Suprapubic skin (tissue), 4 donors: Measurements from ENCODE around the gene PAK5. TPM values are rescaled to one million over a fixed set of nuclear protein-coding genes. Genes with fewer than 3 reads are reported as not detected.

Experiments used
- DNase-seq, 2 donors: peaks; one replicate each; pipeline ENCODE4 v3.0.0-alpha.2; 2019; ENCODE audit warnings: low spot score in 2 of 2
- H3K27ac ChIP-seq: fragments of 200-600 bp; sonication (generic); one replicate; pipeline ENCODE4 v1.5.1; 2019
- H3K27me3 ChIP-seq: fragments of 200-600 bp; sonication (generic); one replicate; pipeline ENCODE4 v1.5.1; 2019
- H3K36me3 ChIP-seq: fragments of 200-600 bp; sonication (generic); one replicate; pipeline ENCODE4 v1.5.1; 2019
- H3K4me1 ChIP-seq: fragments of 200-600 bp; sonication (generic); one replicate; pipeline ENCODE4 v1.5.1; 2019
- H3K4me3 ChIP-seq: fragments of 200-600 bp; sonication (generic); one replicate; pipeline ENCODE4 v1.5.1; 2019; ENCODE audit warnings: mild to moderate bottlenecking
- H3K9me3 ChIP-seq: fragments of 200-600 bp; sonication (generic); one replicate; pipeline ENCODE4 v1.5.1; 2019
- EP300 ChIP-seq: sonication (generic); formaldehyde crosslinking; IDR thresholded peaks from one replicate; pipeline ENCODE4 v1.6.1; 2017; ENCODE audit warnings: antibody characterized with exemption
- POLR2A ChIP-seq, 2 donors: fragments of 450-650 bp; IDR thresholded peaks; one replicate each; pipeline ENCODE4 v1.6.1; 2017; ENCODE audit warnings: antibody characterized with exemption in 2 of 2, mild to moderate bottlenecking in 2 of 2, moderate library complexity in 2 of 2
- POLR2AphosphoS5 ChIP-seq, 3 donors: sonication (generic); formaldehyde crosslinking; IDR thresholded peaks; one replicate each; pipeline ENCODE4 v1.6.1; 2017; ENCODE audit warnings: antibody characterized with exemption in 3 of 3
- WGBS: methylation state at CpG from one replicate; pipeline ENCODE4 v1.1.5; 2018; 5-methylcytosine and 5-hydroxymethylcytosine counted together
- total RNA-seq, 4 donors: library from RNA; depleted of rRNA; stranded (reverse); fragments of >200 nt; gene quantifications; one replicate each; pipeline ENCODE4 v1.1.0, GENCODE V29; 2016
- TF ChIP-seq, protein P1 (sequence below), 2 donors: fragments of 200-600 bp in 1 of 2; fragments of 450-650 bp in 1 of 2; sonication (generic) in 1 of 2; IDR thresholded peaks; one replicate each; pipeline ENCODE4 v1.5.1; 2016 to 2019; ENCODE audit warnings: antibody characterized with exemption in 2 of 2, mild to moderate bottlenecking in 1 of 2, moderate library complexity in 1 of 2

Gene PAK5
- total RNA-seq, 4 donors from 2014 or later, result 0.10 to 0.56 (median 0.21) TPM; not detected in 1

DNA sequence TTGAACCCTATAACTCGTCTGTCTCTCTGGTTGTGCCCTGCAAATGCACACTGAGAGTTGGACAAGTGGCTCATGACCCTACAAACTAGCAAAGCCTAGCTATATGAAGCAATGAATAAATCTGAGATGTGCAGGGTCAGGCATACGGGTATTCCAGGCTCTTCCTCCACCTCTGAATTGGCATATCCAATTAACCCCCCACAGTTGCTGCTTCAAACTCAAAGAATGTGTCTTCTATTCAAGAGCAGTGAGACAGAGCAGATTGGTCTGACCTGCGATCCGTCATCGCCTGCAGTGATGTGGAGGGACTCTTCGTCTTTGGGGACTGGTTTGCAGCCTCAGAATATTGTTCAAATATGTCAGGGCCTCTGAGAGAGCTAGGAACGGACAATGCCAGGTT, 264.7 kb downstream of the PAK5 start:
- no peaks in the 10 kb centered on the region for H3K4me1 ChIP-seq
- H3K27me3 ChIP-seq, result peaks cover 6% of the 10 kb centered on the region
- DNase-seq, result no peak
- H3K36me3 ChIP-seq, result no peaks in the 10 kb centered on the region
- no peaks in the 10 kb centered on the region for H3K9me3 ChIP-seq
- TF ChIP-seq, protein P1, sequence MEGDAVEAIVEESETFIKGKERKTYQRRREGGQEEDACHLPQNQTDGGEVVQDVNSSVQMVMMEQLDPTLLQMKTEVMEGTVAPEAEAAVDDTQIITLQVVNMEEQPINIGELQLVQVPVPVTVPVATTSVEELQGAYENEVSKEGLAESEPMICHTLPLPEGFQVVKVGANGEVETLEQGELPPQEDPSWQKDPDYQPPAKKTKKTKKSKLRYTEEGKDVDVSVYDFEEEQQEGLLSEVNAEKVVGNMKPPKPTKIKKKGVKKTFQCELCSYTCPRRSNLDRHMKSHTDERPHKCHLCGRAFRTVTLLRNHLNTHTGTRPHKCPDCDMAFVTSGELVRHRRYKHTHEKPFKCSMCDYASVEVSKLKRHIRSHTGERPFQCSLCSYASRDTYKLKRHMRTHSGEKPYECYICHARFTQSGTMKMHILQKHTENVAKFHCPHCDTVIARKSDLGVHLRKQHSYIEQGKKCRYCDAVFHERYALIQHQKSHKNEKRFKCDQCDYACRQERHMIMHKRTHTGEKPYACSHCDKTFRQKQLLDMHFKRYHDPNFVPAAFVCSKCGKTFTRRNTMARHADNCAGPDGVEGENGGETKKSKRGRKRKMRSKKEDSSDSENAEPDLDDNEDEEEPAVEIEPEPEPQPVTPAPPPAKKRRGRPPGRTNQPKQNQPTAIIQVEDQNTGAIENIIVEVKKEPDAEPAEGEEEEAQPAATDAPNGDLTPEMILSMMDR (IDR thresholded peaks at IDR 0.05), result no peak
- TF ChIP-seq POLR2AphosphoS5 (IDR thresholded peaks at IDR 0.05), result no peak
- TF ChIP-seq EP300, result no peak
- TF ChIP-seq POLR2A (IDR thresholded peaks at IDR 0.05), result no peak
- 60% methylated on average over 7 of the region's 7 CpGs for whole genome bisulfite sequencing
- H3K4me3 ChIP-seq, result no peak overlapping the region
- no peak overlapping the region for H3K27ac ChIP-seq

- Histone ChIP-seq H3K36me3 (no peaks in the 10 kb centered on the region), H3K4me1 (no peaks in the 10 kb centered on the region), H3K4me3 (no peak overlapping the region), H3K9me3 (no peaks in the 10 kb centered on the region), H3K27me3 (peaks cover 6% of the 10 kb centered on the region), H3K27ac (no peak overlapping the region)
- TF ChIP-seq, protein P1 (IDR thresholded peaks at IDR 0.05), result no peak
- WGBS, result 33% methylated on average over 13 of the region's 13 CpGs
- DNase-seq, result no peak
These were observed 265.3 kb downstream of the PAK5 start for GRCh38 chr20:9573335-9574151.

DNA sequence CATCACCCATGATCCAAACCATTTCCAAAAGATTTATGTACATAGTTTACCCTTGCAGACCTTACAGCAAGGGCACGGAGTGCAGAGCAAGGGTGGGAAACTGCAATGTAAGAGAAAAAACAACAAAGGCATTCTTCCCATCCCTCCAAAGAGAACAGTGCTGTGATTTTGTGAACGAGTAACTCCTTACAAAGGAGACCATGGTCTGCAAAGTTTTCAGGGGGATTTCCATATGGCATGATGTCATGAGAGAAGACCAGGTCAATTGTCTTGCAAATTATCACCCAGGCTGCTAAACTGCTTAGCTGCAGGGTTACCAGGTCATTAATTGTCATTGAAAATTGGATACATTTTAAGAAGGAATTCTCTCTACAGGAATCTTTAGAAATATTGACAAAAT, 266.2 kb downstream of the PAK5 start:
- Histone ChIP-seq H3K36me3 (no peaks in the 10 kb centered on the region), H3K27ac (no peak overlapping the region), H3K4me3 (no peak overlapping the region), H3K4me1 (no peaks in the 10 kb centered on the region), H3K27me3 (peaks cover 6% of the 10 kb centered on the region), H3K9me3 (no peaks in the 10 kb centered on the region)
- no peak for DNase-seq
- WGBS, result 14% methylated on average over 2 of the region's 2 CpGs
- no peak for TF ChIP-seq EP300
- no peak for TF ChIP-seq POLR2A (IDR thresholded peaks at IDR 0.05)
- TF ChIP-seq POLR2AphosphoS5 (IDR thresholded peaks at IDR 0.05), result no peak
- TF ChIP-seq, protein P1 (IDR thresholded peaks at IDR 0.05), result no peak

- WGBS, result 56% methylated on average over 3 of the region's 3 CpGs
- H3K9me3 ChIP-seq, result no peaks in the 10 kb centered on the region
- no peaks in the 10 kb centered on the region for H3K36me3 ChIP-seq
- TF ChIP-seq EP300, result no peak
- TF ChIP-seq, protein P1 (IDR thresholded peaks at IDR 0.05), result no peak
- TF ChIP-seq POLR2AphosphoS5 (IDR thresholded peaks at IDR 0.05), result no peak
- TF ChIP-seq POLR2A (IDR thresholded peaks at IDR 0.05), result no peak
- H3K4me3 ChIP-seq, result no peak overlapping the region
- no peak overlapping the region for H3K27ac ChIP-seq
- H3K4me1 ChIP-seq, result no peaks in the 10 kb centered on the region
- peaks cover 6% of the 10 kb centered on the region for H3K27me3 ChIP-seq
- no peak for DNase-seq
These were observed 267.1 kb downstream of the PAK5 start for GRCh38 chr20:9571783-9572182.

DNA sequence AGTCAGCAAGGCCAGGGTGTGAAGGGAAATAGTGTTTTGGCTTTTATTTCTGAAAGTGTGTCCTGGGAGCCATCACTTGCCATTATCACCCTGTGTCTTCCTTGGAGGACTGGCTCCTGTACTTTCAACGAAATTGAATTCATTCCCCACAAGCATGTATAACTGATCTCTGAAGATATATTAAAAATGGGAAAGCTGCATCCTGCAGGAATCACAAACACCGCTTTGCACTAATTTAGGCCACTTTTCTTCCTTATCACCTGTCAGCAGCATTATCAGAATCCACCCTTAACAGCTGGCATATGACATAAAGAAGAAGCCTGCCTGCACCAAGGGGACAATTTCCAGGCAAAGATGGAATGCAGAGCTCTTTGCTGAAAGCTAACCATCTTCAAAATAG, 268.3 kb downstream of the PAK5 start:
- WGBS, result 64% methylated on average over 2 of the region's 2 CpGs
- Histone ChIP-seq H3K36me3 (no peaks in the 10 kb centered on the region), H3K9me3 (no peaks in the 10 kb centered on the region), H3K27ac (no peak overlapping the region), H3K27me3 (peaks cover 6% of the 10 kb centered on the region), H3K4me3 (no peak overlapping the region), H3K4me1 (no peaks in the 10 kb centered on the region)
- DNase-seq, result no peak
- no peak for TF ChIP-seq POLR2AphosphoS5 (IDR thresholded peaks at IDR 0.05)
- TF ChIP-seq, protein P1 (IDR thresholded peaks at IDR 0.05), result no peak
- no peak for TF ChIP-seq EP300
- no peak for TF ChIP-seq POLR2A (IDR thresholded peaks at IDR 0.05)
